Right lobe of liver (tissue), 4 donors: Measurements from ENCODE around the gene PGAP6.

Source experiments
- POLR2A ChIP-seq: fragments of 450-650 bp; IDR thresholded peaks from one replicate; pipeline ENCODE4 v1.6.1; 2017; ENCODE audit warnings: antibody characterized with exemption, mild to moderate bottlenecking
- TF ChIP-seq, protein P1 (sequence below), 4 donors: fragments of 200-600 bp in 3 of 4; fragments of 450-650 bp in 1 of 4; IDR thresholded peaks; one replicate each; pipeline versions ENCODE4 v1.5.1 to v1.8.0; 2016 to 2022; ENCODE audit warnings: antibody characterized with exemption in 4 of 4, mild to moderate bottlenecking in 2 of 4
- donor health status: DM: no; HTN: no; CAD: no.
- donor health status: DM: no; HTN: no; CAD: no.
- donor health status: DM: no; HTN: yes; CAD: no.

DNA sequence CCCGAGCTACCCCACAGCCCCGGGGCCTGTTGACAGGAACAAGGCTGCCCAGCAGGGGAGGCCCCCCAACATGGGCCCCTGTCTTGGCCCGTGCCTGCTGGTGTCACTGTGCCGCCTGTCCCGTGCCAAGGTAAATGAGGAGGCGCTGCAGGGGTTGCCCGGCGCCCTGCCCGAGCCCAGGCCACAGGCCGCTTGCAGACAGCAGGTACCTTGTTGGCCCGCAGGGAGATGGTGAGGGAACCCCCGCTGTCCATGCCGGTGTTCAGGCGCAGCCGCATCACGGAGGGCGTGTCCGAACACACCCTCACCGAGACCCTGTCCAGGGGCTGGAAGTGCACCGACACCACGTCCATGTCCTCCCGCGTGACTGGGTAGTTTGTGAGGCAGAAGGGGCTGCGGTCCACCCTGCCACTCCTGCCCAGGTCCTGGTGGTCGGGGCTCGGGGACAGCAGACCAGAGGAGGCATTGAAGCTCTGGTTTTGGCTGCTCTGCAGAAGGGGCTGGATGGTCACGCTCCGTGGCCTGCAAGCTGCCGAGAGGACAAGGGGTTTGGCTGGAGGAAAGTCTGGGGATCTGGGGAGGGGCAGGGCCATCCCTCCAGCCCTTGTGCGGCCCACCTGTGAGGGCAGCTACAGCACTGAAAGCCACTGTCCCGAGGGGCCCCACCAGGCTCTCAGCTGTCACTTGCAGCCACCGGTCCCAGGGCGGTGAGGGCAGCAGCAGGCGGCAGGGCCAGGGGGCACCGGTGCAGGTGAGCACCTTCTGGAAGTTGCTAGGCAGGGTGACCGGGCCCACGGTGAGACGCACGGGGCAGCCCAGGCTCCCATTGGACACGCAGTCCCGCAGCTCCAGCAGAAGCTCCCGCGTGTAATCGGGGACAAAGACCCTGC is 5.6 kb downstream of the PGAP6 start:
- TF ChIP-seq, protein P1, sequence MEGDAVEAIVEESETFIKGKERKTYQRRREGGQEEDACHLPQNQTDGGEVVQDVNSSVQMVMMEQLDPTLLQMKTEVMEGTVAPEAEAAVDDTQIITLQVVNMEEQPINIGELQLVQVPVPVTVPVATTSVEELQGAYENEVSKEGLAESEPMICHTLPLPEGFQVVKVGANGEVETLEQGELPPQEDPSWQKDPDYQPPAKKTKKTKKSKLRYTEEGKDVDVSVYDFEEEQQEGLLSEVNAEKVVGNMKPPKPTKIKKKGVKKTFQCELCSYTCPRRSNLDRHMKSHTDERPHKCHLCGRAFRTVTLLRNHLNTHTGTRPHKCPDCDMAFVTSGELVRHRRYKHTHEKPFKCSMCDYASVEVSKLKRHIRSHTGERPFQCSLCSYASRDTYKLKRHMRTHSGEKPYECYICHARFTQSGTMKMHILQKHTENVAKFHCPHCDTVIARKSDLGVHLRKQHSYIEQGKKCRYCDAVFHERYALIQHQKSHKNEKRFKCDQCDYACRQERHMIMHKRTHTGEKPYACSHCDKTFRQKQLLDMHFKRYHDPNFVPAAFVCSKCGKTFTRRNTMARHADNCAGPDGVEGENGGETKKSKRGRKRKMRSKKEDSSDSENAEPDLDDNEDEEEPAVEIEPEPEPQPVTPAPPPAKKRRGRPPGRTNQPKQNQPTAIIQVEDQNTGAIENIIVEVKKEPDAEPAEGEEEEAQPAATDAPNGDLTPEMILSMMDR (IDR thresholded peaks at IDR 0.05) = no peak
- TF ChIP-seq POLR2A = no peak
